ENCODE measurements around the gene VPS51.

- no peak for TF ChIP-seq POLR2A (IDR thresholded peaks at IDR 0.05; ENCODE audit: insufficient read depth in 1 of 2, low read depth in 2 of 2, low read length in 2 of 2)
- TF ChIP-seq IRF9 (CRISPR knock-in tag; IDR thresholded peaks at IDR 0.05; ENCODE audit: borderline replicate concordance), result no peak
- no peak for TF ChIP-seq PTBP1 (IDR thresholded peaks at IDR 0.05; ENCODE audit: low read depth, low read length, poor library complexity, severe bottlenecking)
- no peak for TF ChIP-seq ARNT (IDR thresholded peaks at IDR 0.05)
- no peak for TF ChIP-seq ZBTB8A (CRISPR knock-in tag; IDR thresholded peaks at IDR 0.05; ENCODE audit: borderline replicate concordance, low read depth)
- TF ChIP-seq JUN (CRISPR knock-in tag; IDR thresholded peaks at IDR 0.05), result no peak
- TF ChIP-seq PLRG1 (conservative IDR thresholded peaks at IDR 0.05), result no peak
- TF ChIP-seq THAP11 (CRISPR knock-in tag; IDR thresholded peaks at IDR 0.05), result no peak
- no peak for TF ChIP-seq REST (IDR thresholded peaks at IDR 0.05; ENCODE audit: borderline replicate concordance in 1 of 2, low read depth in 1 of 2, low read length in 2 of 2)
- TF ChIP-seq ZNF207 (IDR thresholded peaks at IDR 0.05; ENCODE audit: borderline replicate concordance), result no peak
Observed at GRCh38 chr11:65108469-65109123, 12.6 kb downstream of the VPS51 start.
